Smooth muscle cell (in vitro differentiated cells): ENCODE measurements around the gene ADIPOR1. TPM values are rescaled to one million over a fixed set of nuclear protein-coding genes. Genes with fewer than 3 reads are reported as not detected.
"Not testable (repeated sequence)": the region's sequence is repeated elsewhere in the genome, so short reads cannot be mapped to it uniquely, and the experiment has no call there.

ENCODE experiments used
- DNase-seq: peaks from one replicate; lab custom pipeline; 2025; ENCODE audit not compliant: unreplicated experiment; lab: John Stamatoyannopoulos, UW
- H2AFZ ChIP-seq: fragments of 200-600 bp; sonication (generic); 2 replicates; pipeline ENCODE4 v1.6.0; 2016; ENCODE audit warnings: antibody characterized with exemption, low read depth, mild to moderate bottlenecking
- H3F3A ChIP-seq: fragments of 200-600 bp; sonication (generic); 2 replicates; pipeline ENCODE4 v1.6.0; 2017; ENCODE audit warnings: antibody characterized with exemption, low read depth
- H3K27ac ChIP-seq: fragments of 200-600 bp; sonication (generic); 2 replicates; pipeline ENCODE4 v1.5.1; 2016; ENCODE audit warnings: low read depth, mild to moderate bottlenecking
- H3K27me3 ChIP-seq: fragments of 200-600 bp; sonication (generic); 2 replicates; pipeline ENCODE4 v1.6.1; 2016; ENCODE audit warnings: low read depth, mild to moderate bottlenecking
- H3K36me3 ChIP-seq: fragments of 200-600 bp; sonication (generic); 2 replicates; pipeline ENCODE4 v1.5.1; 2016; ENCODE audit warnings: low read depth
- H3K4me1 ChIP-seq: fragments of 200-600 bp; sonication (generic); 2 replicates; pipeline ENCODE4 v1.5.1; 2016; ENCODE audit warnings: low read depth
- H3K4me2 ChIP-seq: fragments of 200-600 bp; sonication (generic); 2 replicates; pipeline ENCODE4 v1.6.0; 2016; ENCODE audit warnings: mild to moderate bottlenecking
- H3K4me3 ChIP-seq: fragments of 200-600 bp; sonication (generic); 2 replicates; pipeline ENCODE4 v1.5.1; 2016; ENCODE audit warnings: mild to moderate bottlenecking
- H3K79me2 ChIP-seq: fragments of 200-600 bp; sonication (generic); 2 replicates; pipeline ENCODE4 v1.6.0; 2016; ENCODE audit warnings: low read depth, mild to moderate bottlenecking
- H3K9ac ChIP-seq: fragments of 200-600 bp; sonication (generic); 2 replicates; pipeline ENCODE4 v1.6.0; 2016; ENCODE audit warnings: low read depth
- H3K9me3 ChIP-seq: fragments of 200-600 bp; sonication (generic); replicated peaks from 2 replicates; pipeline ENCODE4 v1.5.1; 2016; ENCODE audit warnings: low read depth
- H4K20me1 ChIP-seq: fragments of 200-600 bp; sonication (generic); 2 replicates; pipeline ENCODE4 v1.6.0; 2016; ENCODE audit warnings: low read depth
- CTCF ChIP-seq: fragments of 200-600 bp; sonication (generic); IDR thresholded peaks from 2 replicates; pipeline ENCODE4 v1.5.1; 2017; ENCODE audit warnings: borderline replicate concordance, mild to moderate bottlenecking, antibody characterized with exemption; ENCODE audit not compliant: insufficient read depth, poor library complexity, severe bottlenecking
- WGBS: methylation state at CpG from one replicate; pipeline ENCODE4 v1.1.7; 2016; ENCODE audit warnings: low lambda C conversion rate; 5-methylcytosine and 5-hydroxymethylcytosine counted together
- polyA plus RNA-seq: library from polyadenylated mRNA; unstranded; fragments of >200 nt; fragmentation: Nextera tagmentation; extraction: Ambion mirVana; gene quantifications from 2 replicates; pipeline ENCODE4 v1.2.1, GENCODE V29; 2016
- total RNA-seq: library from RNA; depleted of rRNA; stranded (reverse); fragments of >200 nt; gene quantifications from 2 replicates; pipeline ENCODE4 v1.2.3, GENCODE V29; 2014

Gene ADIPOR1
- total and polyA plus RNA-seq, 2 experiments from 2014 or later, result 132 to 146 TPM

DNA sequence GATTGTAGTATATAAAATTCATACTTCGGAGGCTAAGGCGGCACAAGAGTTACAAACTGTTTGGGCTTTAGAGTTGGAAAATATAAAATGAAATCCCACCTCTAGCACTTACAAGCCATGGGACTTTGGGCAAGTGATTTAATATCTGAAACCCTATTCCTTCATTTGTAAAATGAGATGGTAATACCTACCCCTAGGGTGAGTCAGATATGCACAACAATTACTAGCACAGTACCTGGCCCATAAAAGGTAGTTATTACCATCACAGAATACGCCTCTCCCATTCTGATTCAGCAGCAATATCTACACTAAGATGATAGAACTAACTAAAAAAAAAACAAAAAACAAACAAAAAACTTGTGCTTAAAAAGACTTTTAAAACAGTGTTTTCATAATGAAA lies 34.6 kb downstream of the ADIPOR1 start:
- H3K79me2 ChIP-seq, result peaks cover 20% of the 10 kb centered on the region
- H3K27ac ChIP-seq, result no peak overlapping the region
- H3K9ac ChIP-seq, result no peak overlapping the region
- no peak overlapping the region for H3K4me3 ChIP-seq
- H3K27me3 ChIP-seq, result no peaks in the 10 kb centered on the region
- no peak overlapping the region for H3K4me2 ChIP-seq
- WGBS, result 97% methylated on average over 3 of the region's 3 CpGs
- no peaks in the 10 kb centered on the region for H3K4me1 ChIP-seq
- no peak for TF ChIP-seq CTCF
- no peak overlapping the region for H2AFZ ChIP-seq
- H3F3A ChIP-seq, result no peaks in the 10 kb centered on the region
- no peak for DNase-seq
- H3K36me3 ChIP-seq, result peaks cover 9% of the 10 kb centered on the region
- no peaks in the 10 kb centered on the region for H4K20me1 ChIP-seq
- H3K9me3 ChIP-seq, result no peaks in the 10 kb centered on the region

DNA sequence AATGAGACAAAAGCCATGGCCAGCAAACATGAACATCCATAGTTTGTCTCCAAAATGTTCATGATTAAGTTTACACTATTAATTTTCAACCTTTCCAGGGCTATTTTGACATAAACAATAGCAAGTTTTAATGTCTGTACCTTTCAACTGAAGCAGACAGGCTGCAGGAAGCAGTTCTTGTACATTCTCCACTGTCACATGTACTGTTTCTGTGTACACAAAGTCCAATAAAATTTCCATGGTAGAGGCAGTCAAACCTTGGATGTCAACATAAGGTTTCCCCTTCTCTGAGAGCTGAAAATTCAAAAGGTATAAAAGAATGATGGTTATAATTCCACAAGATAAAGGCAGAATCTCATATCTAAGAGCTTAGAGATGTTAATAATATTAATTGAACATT lies 38.5 kb downstream of the ADIPOR1 start:
- no peaks in the 10 kb centered on the region for H3F3A ChIP-seq
- H4K20me1 ChIP-seq, result no peaks in the 10 kb centered on the region
- no peak overlapping the region for H2AFZ ChIP-seq
- H3K9me3 ChIP-seq, result no peaks in the 10 kb centered on the region
- H3K27me3 ChIP-seq, result no peaks in the 10 kb centered on the region
- DNase-seq, result no peak
- H3K27ac ChIP-seq, result no peak overlapping the region
- H3K4me1 ChIP-seq, result no peaks in the 10 kb centered on the region
- H3K9ac ChIP-seq, result no peak overlapping the region
- peaks cover 4% of the 10 kb centered on the region for H3K79me2 ChIP-seq
- H3K4me3 ChIP-seq, result no peak overlapping the region
- no peak overlapping the region for H3K4me2 ChIP-seq
- no peak for TF ChIP-seq CTCF
- H3K36me3 ChIP-seq, result peaks cover 28% of the 10 kb centered on the region

GRCh38 chr1:202915146-202915545 lies 43.0 kb downstream of the ADIPOR1 start:
- Histone ChIP-seq H3K9me3 (no peaks in the 10 kb centered on the region), H3K4me2 (no peak overlapping the region), H3K27ac (no peak overlapping the region), H3K79me2 (no peaks in the 10 kb centered on the region), H3F3A (no peaks in the 10 kb centered on the region), H3K9ac (no peak overlapping the region), H3K36me3 (peaks cover 31% of the 10 kb centered on the region), H4K20me1 (no peaks in the 10 kb centered on the region), H3K4me1 (no peaks in the 10 kb centered on the region), H3K4me3 (no peak overlapping the region), H3K27me3 (no peaks in the 10 kb centered on the region), H2AFZ (no peak overlapping the region)
- TF ChIP-seq CTCF, result no peak
- no peak for DNase-seq

DNA sequence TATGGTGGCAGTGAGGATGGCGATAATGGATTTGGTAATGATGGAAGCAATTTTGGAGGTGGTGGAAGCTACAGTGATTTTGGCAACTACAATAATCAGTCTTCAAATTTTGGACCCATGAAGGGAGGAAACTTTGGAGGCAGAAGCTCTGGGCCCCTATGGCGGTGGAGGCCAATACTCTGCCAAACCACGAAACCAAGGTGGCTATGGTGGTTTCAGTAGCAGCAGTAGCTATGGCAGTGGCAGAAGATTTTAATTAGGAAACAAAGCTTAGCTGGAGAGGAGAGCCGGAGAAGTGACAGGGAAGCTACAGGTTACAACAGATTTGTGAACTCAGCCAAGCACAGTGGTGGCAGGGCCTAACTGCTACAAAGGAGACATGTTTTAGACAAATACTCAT lies 45.6 kb downstream of the ADIPOR1 start:
- H2AFZ ChIP-seq, H3K4me3 ChIP-seq, H3K9ac ChIP-seq, H3K79me2 ChIP-seq, H4K20me1 ChIP-seq, H3K27me3 ChIP-seq, H3K9me3 ChIP-seq, H3K4me2 ChIP-seq, H3F3A ChIP-seq, H3K4me1 ChIP-seq, H3K27ac ChIP-seq, DNase-seq: not testable (repeated sequence)
- WGBS, result 99% methylated on average over 4 of the region's 4 CpGs
- peaks cover 37% of the 10 kb centered on the region for H3K36me3 ChIP-seq
